Renal cortical epithelial cell (primary cell): ENCODE results near the gene PEX14. TPM values are rescaled to one million over a fixed set of nuclear protein-coding genes. Genes with fewer than 3 reads are reported as not detected.
A peak's percentile ranks its signal among the peaks of the same experiment; 100 is the strongest.

Experiments
- DNase-seq: peaks from one replicate; pipeline ENCODE4 v3.0.0-alpha.2; 2011; ENCODE audit warnings: low read depth
- total RNA-seq: library from RNA; depleted of rRNA; stranded (reverse); fragments of >200 nt; gene quantifications from 2 replicates; pipeline ENCODE4 v1.2.3, GENCODE V29; 2014

Gene PEX14
- total RNA-seq, 1 donor from 2014 or later, result 26.1 TPM

DNA sequence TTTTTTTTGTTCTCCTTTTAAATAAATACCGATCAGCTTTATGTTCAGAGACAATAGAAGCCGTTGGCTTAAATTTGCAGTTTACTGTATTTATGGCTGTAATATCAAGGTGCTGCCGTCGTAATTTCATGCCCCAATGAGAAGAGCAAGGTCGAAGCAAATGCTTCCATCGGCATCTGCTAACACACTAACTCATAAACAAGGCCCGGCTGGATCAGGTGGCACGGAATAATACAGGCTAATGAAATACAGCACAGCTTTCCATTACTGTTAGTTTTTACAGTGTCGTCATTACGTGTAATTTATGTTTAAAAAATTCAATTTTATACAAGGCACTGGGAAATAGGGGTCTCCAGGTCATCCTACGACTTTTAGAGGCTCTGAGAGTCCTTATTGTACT, 119.0 kb downstream of the PEX14 start:
- DNase-seq, result no peak

DNA sequence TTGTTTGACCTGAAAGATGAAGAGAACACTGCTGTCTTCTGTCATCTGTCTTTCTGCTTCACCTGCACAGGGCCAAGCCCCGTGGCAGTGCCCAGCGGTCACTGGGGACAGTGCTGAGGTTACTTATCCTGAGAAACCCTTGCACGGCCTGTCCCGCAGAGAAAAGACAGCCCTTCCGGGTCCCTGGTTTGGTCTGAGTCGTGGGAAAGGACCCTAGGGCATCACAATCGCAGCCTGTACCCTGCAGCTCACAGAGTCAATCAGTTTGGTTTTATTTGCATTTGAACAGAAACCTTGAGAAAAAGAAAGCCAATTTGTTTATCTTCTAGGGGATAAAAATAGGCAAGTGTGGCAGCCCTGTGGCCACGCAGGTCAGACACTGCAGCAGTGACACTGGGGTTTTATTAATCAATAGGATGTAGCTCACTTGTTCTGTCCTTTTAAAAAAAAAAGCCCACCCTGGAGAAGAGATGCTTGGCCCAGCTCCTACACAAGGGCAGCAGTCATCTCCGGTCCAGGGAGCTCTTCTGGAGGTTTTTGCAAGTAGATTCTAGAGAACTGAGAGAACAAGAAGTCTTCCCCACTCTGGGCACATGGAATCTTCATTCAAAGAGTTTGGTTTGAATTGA, 120.0 kb downstream of the PEX14 start:
- no peak for DNase-seq

DNA sequence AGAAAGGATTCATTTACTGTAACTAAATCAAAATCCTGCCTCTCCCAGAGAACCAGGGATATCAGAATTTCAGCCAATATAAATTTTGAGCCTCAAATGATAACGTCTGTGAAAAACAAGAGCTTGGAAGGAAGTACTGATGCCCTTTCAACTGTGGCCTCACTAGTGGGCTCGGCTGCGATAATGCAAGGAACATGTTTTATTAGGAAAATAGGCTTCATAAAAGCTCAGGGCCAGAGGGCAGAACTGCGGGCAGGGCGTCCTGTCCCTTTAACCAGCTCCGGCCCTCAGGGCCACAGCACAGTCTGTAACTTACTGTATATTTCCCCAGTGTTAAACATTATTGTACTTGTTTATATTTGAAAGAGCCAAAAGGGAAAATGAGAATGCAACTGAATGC, 122.0 kb downstream of the PEX14 start:
- no peak for DNase-seq

DNA sequence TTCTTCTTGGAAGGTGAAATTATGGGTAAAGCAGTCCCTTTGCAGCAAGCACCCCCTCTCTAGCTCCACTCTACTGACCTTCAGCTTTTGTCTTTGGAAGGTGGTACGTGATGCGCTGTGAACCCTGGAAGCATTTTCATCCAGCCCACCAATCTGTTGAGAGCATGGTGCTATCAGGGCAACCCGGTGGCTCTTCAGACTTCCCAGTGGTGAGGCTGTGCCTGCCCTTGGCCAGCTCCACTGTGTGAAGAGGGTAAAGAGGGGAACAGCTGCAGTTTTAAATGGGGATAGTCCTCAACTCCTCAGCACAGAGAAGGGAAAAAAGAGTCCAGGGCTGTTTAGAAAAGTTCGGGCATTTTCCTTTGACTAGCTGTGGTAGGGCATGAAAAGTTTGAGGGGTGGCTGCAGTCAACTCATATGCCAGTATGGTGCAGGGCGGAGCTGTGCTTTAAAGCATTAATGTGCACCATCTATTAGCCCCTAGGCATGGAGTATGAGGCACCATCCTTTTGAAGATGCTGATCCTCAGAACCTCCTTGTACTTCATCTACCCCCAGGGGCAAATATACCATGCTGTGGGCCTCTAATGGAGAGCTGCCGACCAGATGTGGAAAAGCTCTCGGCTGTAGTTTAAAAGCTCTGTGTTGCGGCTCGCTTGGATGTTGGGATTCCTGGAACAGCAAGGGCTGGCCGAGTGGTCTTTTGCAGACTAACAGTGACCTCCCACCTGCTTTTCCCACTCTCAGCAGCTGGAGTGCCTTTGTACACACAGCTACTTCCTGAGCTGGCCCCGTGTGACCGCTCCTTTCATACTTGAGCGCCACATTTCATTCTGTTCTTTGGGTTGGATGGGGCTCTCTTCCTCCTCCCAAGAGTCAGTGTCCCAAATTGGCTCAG, 123.0 kb downstream of the PEX14 start:
- no peak for DNase-seq

GRCh38 chr1:10598389-10598702, 123.6 kb downstream of the PEX14 start:
- no peak for DNase-seq

GRCh38 chr1:10599194-10599861, 124.6 kb downstream of the PEX14 start:
- peak; percentile 95 for DNase-seq

GRCh38 chr1:10601342-10602070, 126.8 kb downstream of the PEX14 start:
- DNase-seq, result no peak

GRCh38 chr1:10602936-10603335, 128.2 kb downstream of the PEX14 start:
- no peak for DNase-seq

- no peak for DNase-seq
These were observed 130.2 kb downstream of the PEX14 start for GRCh38 chr1:10604966-10605365.

GRCh38 chr1:10606064-10606463, 131.3 kb downstream of the PEX14 start:
- peak; percentile 78 for DNase-seq

- DNase-seq, result no peak
These were observed 132.5 kb downstream of the PEX14 start for GRCh38 chr1:10607228-10607627.

GRCh38 chr1:10608690-10609089, 133.9 kb downstream of the PEX14 start:
- no peak for DNase-seq

DNA sequence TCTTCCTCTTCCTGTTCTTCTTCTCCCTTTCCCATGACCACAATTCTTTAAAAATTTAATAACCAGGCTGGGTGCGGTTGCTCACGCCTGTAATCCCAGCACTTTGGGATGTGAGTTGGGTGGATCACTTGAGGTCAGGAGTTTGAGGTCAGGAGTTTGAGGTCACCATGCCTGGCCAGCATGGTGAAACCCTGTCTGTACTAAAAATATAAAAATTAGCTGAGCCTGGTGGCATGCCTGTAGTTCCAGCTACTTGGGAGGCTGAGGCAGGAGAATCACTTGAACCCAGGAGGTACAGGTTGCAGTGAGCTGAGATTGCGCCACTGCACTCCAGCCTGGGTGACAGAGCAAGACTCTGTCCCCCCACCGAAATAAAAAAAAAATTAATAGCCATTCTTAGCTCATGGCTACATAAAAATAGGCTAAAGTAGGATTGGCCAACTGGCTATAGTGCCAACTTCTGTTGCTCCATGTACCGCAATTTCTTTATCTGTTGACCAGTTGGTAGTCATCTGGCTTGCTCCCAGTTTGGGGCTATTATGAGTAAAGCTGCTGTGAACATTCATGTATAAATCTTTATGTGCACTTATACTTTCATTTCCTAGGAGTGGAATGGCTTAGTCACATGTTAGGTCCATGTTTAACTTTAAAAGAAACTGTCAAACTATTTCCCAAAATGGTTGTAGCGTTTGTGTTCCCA, 136.3 kb downstream of the PEX14 start:
- no peak for DNase-seq

DNA sequence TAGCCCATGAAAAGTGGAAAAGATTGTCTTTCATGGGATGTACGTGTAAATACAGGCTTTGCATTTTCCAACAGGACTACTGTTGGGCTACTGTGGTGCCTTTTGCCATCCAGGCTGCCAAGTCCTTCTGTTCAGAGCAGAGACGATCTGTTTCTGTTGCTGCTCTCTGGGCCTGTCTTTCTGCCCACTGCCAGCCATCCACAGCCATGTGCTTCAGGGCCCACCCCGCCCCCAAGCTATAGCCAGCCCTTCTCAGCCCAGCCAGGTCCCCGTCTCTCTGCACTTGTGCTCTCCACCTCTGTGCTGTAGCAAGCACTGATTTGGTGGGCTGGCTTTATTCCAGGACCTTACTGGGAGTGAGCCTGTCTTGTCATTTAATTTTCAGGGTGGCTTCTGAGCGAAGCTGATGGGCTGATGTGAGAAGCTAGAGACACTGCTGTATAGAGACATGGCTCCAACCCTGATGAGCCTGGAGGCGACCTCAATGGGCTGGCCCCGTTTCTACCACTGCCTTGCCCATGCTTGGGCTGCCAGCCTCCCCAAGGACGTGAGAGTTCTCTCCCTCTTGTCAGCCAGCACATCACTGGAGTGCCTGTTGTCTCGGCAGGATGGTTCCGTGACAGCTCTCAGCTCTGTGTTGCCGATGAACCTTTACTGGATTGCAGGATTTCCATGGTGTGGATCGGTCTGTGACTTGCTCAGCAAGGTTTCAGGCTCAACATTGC, 137.8 kb downstream of the PEX14 start:
- no peak for DNase-seq

GRCh38 chr1:10613340-10613739, 138.6 kb downstream of the PEX14 start:
- no peak for DNase-seq

GRCh38 chr1:10613861-10614260, 139.1 kb downstream of the PEX14 start:
- DNase-seq, result no peak

DNA sequence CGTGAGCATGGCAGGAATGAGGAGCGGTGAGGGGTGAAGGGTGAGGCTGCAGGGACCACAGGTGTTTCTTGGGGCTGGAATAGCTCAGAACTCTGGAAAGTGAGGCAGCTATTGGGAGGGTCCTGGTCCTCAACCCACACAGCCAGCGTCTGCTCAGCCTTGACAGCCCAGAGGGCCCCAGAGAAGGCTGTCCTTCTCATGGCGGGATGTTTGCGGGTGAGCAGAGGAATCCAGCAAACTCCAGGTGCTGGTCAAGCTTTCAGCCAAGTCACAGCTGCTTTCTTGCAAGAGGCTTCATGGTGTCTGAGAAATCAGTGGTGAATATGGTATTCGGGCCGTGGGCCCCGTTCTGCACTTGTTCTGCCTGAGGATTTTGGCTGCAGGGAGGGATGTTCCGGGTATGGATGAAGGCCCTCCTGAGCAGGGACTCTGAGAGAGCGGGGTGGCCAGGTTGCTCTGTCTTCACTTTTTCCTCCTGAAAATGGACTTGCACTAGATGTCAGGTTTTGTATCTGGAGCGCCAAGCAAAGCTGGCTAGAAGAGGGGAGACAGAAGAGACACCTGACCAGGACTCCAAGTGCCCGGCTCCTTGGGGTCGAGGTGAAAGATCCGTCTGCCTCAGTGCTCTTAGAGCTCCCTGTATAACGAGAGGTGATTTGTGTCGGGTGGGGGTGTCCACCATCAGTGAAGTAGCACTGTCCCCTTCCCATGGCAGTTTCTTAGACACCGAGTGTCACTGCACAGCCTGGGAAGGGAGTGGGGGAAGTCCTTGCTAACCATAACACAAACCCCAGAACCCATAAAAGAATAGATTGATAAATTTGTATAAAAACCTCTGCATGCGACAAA, 139.9 kb downstream of the PEX14 start:
- no peak for DNase-seq

GRCh38 chr1:10615332-10615731, 140.6 kb downstream of the PEX14 start:
- DNase-seq, result no peak

- no peak for DNase-seq
These were observed 141.4 kb downstream of the PEX14 start for GRCh38 chr1:10615932-10616671.
